Testis (tissue), 5 donors: ENCODE results near the gene ARSA. TPM values are rescaled to one million over a fixed set of nuclear protein-coding genes. Genes with fewer than 3 reads are reported as not detected.

Experiments used
- DNase-seq: peaks from one replicate; pipeline ENCODE4 v3.0.0-alpha.2; 2019
- H3K27ac ChIP-seq, 2 donors: fragments of 200-600 bp; sonication (generic); one replicate each; pipeline ENCODE4 v1.5.1; 2019
- H3K27me3 ChIP-seq: fragments of 200-600 bp; sonication (generic); one replicate; pipeline ENCODE4 v1.5.1; 2019
- H3K36me3 ChIP-seq: fragments of 200-600 bp; sonication (generic); one replicate; pipeline ENCODE4 v1.5.1; 2017; ENCODE audit warnings: low read depth; ENCODE audit errors: missing control alignments
- H3K4me1 ChIP-seq: fragments of 200-600 bp; sonication (generic); one replicate; pipeline ENCODE4 v1.5.1; 2019
- H3K4me3 ChIP-seq, 2 donors: fragments of 200-600 bp; sonication (generic); one replicate each; pipeline ENCODE4 v1.5.1; 2017 to 2019
- H3K9me3 ChIP-seq: fragments of 200-600 bp; sonication (generic); one replicate; pipeline ENCODE4 v1.5.1; 2017
- CTCF ChIP-seq, 3 experiments: fragments of 450-650 bp in 2 of 3; fragments of 200-600 bp in 1 of 3; sonication (generic) in 1 of 3; IDR thresholded peaks; one replicate each; pipeline ENCODE4 v1.5.1; 2016 to 2019; ENCODE audit warnings: antibody characterized with exemption in 3 of 3, mild to moderate bottlenecking in 2 of 3, moderate library complexity in 1 of 3
- POLR2A ChIP-seq: fragments of 450-650 bp; IDR thresholded peaks from one replicate; pipeline ENCODE4 v1.6.1; 2017; ENCODE audit warnings: antibody characterized with exemption, mild to moderate bottlenecking, moderate library complexity
- WGBS, 2 donors: methylation state at CpG; one replicate each; pipeline ENCODE4 v1.1.5; 2018; 5-methylcytosine and 5-hydroxymethylcytosine counted together
- intact Hi-C: fragments of 100-400 bp; cut with DNase I; formaldehyde crosslinking; loops from one replicate; pipeline ENCODE4 v1.15.1; 2023; ENCODE audit warnings: low total_unique reads
- long read RNA-seq, 2 donors: transcript quantifications; one replicate each; lab custom pipeline, GENCODE V29; 2026
- polyA plus RNA-seq: library from polyadenylated mRNA; stranded (reverse); fragments of 350-450 nt; fragmentation: Illumina TruSeq; extraction: RNeasy Lipid Tissue Mini Kit (QIAGEN cat#74804); gene quantifications from one replicate; pipeline ENCODE4 v1.2.3, GENCODE V29; 2014; ENCODE audit warnings: low read depth, low replicate concordance; ENCODE audit not compliant: insufficient read depth
- total RNA-seq, 2 donors: library from RNA; depleted of rRNA; stranded (reverse); fragments of >200 nt; gene quantifications; one replicate each; pipeline ENCODE4 v1.2.3, GENCODE V29; 2016

ARSA gene
- total RNA-seq, result 10 to 100 TPM; 60.9 to 73.5 TPM
- 95.9 TPM for polyA plus RNA-seq
- long read RNA-seq, donor 1, partial matches to known transcripts, result 0 of 6 reads
- long read RNA-seq, donor 1, other reads (novel, unspliced or antisense), result 0 of 6 reads
- long read RNA-seq, donor 2, result 0 reads

GRCh38 chr22:50627642-50628542 is at the start of gene ARSA:
Gene ARSA (minus strand): TSS chr22:50628152. CDS start chr22:50627779, 373 bp downstream.
- Histone ChIP-seq H3K9me3 (no peaks in the 10 kb centered on the region), H3K4me3 (peak within 1 kb of the TSS; percentile 65 to 75), H3K27me3 (no peaks in the 10 kb centered on the region), H3K27ac (peak within 1 kb of the TSS; percentile 48 to 56), H3K4me1 (no peaks in the 10 kb centered on the region), H3K36me3 (no peaks in the 10 kb centered on the region)
- intact Hi-C loops, result no loop called here
- 3 to 5% methylated on average over 33 to 45 of the region's 88 CpGs for WGBS, 2 donors
- no peak for TF ChIP-seq CTCF (IDR thresholded peaks at IDR 0.05)
- TF ChIP-seq POLR2A, result no peak
- DNase-seq, result peak; percentile 88

- no peaks in the 10 kb centered on the region for H3K36me3 ChIP-seq
- 71 to 73% methylated on average over 5 to 10 of the region's 10 CpGs for WGBS, 2 donors
- peak; percentile 4 for DNase-seq
- no peak for TF ChIP-seq POLR2A
- no peak for TF ChIP-seq CTCF (IDR thresholded peaks at IDR 0.05)
- H3K4me1 ChIP-seq, result peaks cover 6% of the 10 kb centered on the region
- no peaks in the 10 kb centered on the region for H3K27me3 ChIP-seq
- no peaks in the 10 kb centered on the region for H3K9me3 ChIP-seq
- intact Hi-C loops, result no loop called here
- H3K4me3 ChIP-seq, result no peak overlapping the region
- H3K27ac ChIP-seq, result no peak overlapping the region
Observed at GRCh38 chr22:50676661-50677492, 48.9 kb upstream of the ARSA start.

- TF ChIP-seq CTCF (IDR thresholded peaks at IDR 0.05) (no peak), POLR2A (no peak)
- Histone ChIP-seq H3K36me3 (no peaks in the 10 kb centered on the region), H3K27ac (no peak overlapping the region), H3K27me3 (no peaks in the 10 kb centered on the region), H3K4me1 (peaks cover 6% of the 10 kb centered on the region), H3K9me3 (no peaks in the 10 kb centered on the region), H3K4me3 (no peak overlapping the region)
- DNase-seq, result peak; percentile 7
- intact Hi-C loops, result no loop called here
- 90 to 92% methylated on average over 14 of the region's 14 CpGs for WGBS, 2 donors
Observed at GRCh38 chr22:50676180-50676636, 48.3 kb upstream of the ARSA start.

- Histone ChIP-seq H3K4me1 (peaks cover 6% of the 10 kb centered on the region), H3K9me3 (no peaks in the 10 kb centered on the region), H3K4me3 (peak overlapping the region in 1 of 2 donors; percentile 40), H3K27me3 (no peaks in the 10 kb centered on the region), H3K27ac (no peak overlapping the region), H3K36me3 (no peaks in the 10 kb centered on the region)
- TF ChIP-seq POLR2A, result no peak
- TF ChIP-seq CTCF (IDR thresholded peaks at IDR 0.05), result no peak
- no peak for DNase-seq
- intact Hi-C loops, result no loop called here
- WGBS, 2 donors, result 67% methylated on average over 9 of the region's 9 CpGs
Observed at GRCh38 chr22:50675553-50676179, 47.7 kb upstream of the ARSA start.
